A549 (cell line): Measurements from ENCODE around the gene HS6ST2. TPM values are rescaled to one million over a fixed set of nuclear protein-coding genes. Genes with fewer than 3 reads are reported as not detected.
"Not testable (repeated sequence)": the region's sequence is repeated elsewhere in the genome, so short reads cannot be mapped to it uniquely, and the experiment has no call there.

Experiments used
- ATAC-seq, 2 experiments: fragments of 200-7000 bp in 1 of 2; fragments of >200 bp in 1 of 2; cut with Nextera tagmentation in 1 of 2; cut with Tn5 transposase in 1 of 2; 3 replicates each; pipeline versions ENCODE4 v1.8.0 to v1.9.1; 2018 to 2020; ENCODE audit warnings: mild to moderate bottlenecking in 1 of 2, moderate library complexity in 1 of 2
- CTCF ChIA-PET: fragments of 300-600 bp; sonication (Branson Sonifier 250); formaldehyde crosslinking; extraction: SDS; loops from one replicate; lab custom pipeline; 2021; ENCODE audit warnings: antibody characterized with exemption, inconsistent platforms; lab: Yijun Ruan, JAX
- POLR2A ChIA-PET: fragments of 350-600 bp; formaldehyde crosslinking; extraction: SDS; loops from one replicate; lab custom pipeline; 2021; ENCODE audit warnings: antibody characterized with exemption, inconsistent platforms; lab: Yijun Ruan, JAX
- DNase-seq, 2 experiments: peaks; one replicate each; pipeline versions ENCODE4 v3.0.0 to v3.0.0-alpha.2; 2011 to 2016; ENCODE audit warnings: low read depth in 1 of 2, low spot score in 1 of 2
- FAIRE-seq: peaks from 2 replicates; lab custom pipeline; 2011; peaks lifted over from hg19 to GRCh38; lab: Jason Lieb, UNC
- H3K27ac ChIP-seq, 2 experiments: fragments of >200 bp; sonication (Bioruptor Twin); formaldehyde crosslinking; 3 replicates each; pipeline ENCODE4 v1.5.1; 2016 to 2017
- H3K4me1 ChIP-seq: fragments of >200 bp; sonication (Bioruptor Twin); formaldehyde crosslinking; 3 replicates; pipeline ENCODE4 v1.6.1; 2016
- H3K4me2 ChIP-seq: fragments of >200 bp; sonication (Bioruptor Twin); formaldehyde crosslinking; 3 replicates; pipeline ENCODE4 v1.6.1; 2016
- H3K4me3 ChIP-seq: fragments of >200 bp; sonication (Bioruptor Twin); formaldehyde crosslinking; 3 replicates; pipeline ENCODE4 v1.5.1; 2016
- H3K9me3 ChIP-seq: fragments of >200 bp; sonication (Bioruptor Twin); formaldehyde crosslinking; 3 replicates; pipeline ENCODE4 v1.6.1; 2016
- BHLHE40 ChIP-seq: IDR thresholded peaks from 2 replicates; pipeline ENCODE4 v1.6.1; 2012; ENCODE audit warnings: low read depth, low read length, inconsistent platforms
- CBX8 ChIP-seq: fragments of 200-600 bp; sonication (generic); IDR thresholded peaks from 2 replicates; pipeline ENCODE4 v1.6.1; 2016
- CHD2 ChIP-seq: fragments of 150-350 bp; IDR thresholded peaks from 2 replicates; pipeline ENCODE4 v1.6.1; 2014; ENCODE audit warnings: low read length; ENCODE audit not compliant: partially characterized antibody
- CHD4 ChIP-seq: fragments of 200-600 bp; sonication (generic); IDR thresholded peaks from 2 replicates; pipeline ENCODE4 v1.6.1; 2016; ENCODE audit warnings: antibody characterized with exemption, mild to moderate bottlenecking, borderline replicate concordance
- EHF ChIP-seq: fragments of 250-450 bp; sonication (Bioruptor Pico); IDR thresholded peaks from 2 replicates; pipeline ENCODE4 v1.5.0; 2020; ENCODE audit warnings: mild to moderate bottlenecking
- ESRRA ChIP-seq: fragments of 150-350 bp; IDR thresholded peaks from 2 replicates; pipeline ENCODE4 v1.6.1; 2014; ENCODE audit warnings: mild to moderate bottlenecking, low read length, borderline replicate concordance
- GATA3 ChIP-seq: IDR thresholded peaks from 2 replicates; pipeline ENCODE4 v1.6.1; 2012; ENCODE audit warnings: borderline replicate concordance
- HEYL ChIP-seq: fragments of 250-450 bp; sonication (Bioruptor Pico); IDR thresholded peaks from 2 replicates; pipeline ENCODE4 v1.8.0; 2021; ENCODE audit warnings: mild to moderate bottlenecking, moderate library complexity
- HOXB13 ChIP-seq: fragments of 250-450 bp; sonication (Bioruptor Pico); IDR thresholded peaks from 2 replicates; pipeline ENCODE4 v1.5.0; 2020; ENCODE audit warnings: low read depth, mild to moderate bottlenecking, moderate library complexity
- HOXB5 ChIP-seq: fragments of 250-450 bp; sonication (Bioruptor Pico); IDR thresholded peaks from 2 replicates; pipeline ENCODE4 v1.5.0; 2020; ENCODE audit warnings: mild to moderate bottlenecking, moderate library complexity
- JUNB ChIP-seq: fragments of >200 bp; sonication (Bioruptor Twin); formaldehyde crosslinking; IDR thresholded peaks from 2 replicates; pipeline ENCODE4 v1.6.1; 2016
- KDM1A ChIP-seq: fragments of 200-600 bp; sonication (generic); IDR thresholded peaks from 2 replicates; pipeline ENCODE4 v1.6.1; 2016; ENCODE audit warnings: low read depth, mild to moderate bottlenecking
- KDM5A ChIP-seq: fragments of 200-600 bp; sonication (generic); IDR thresholded peaks from 2 replicates; pipeline ENCODE4 v1.6.1; 2016; ENCODE audit warnings: antibody characterized with exemption, mild to moderate bottlenecking
- MAZ ChIP-seq: fragments of 150-350 bp; IDR thresholded peaks from 2 replicates; pipeline ENCODE4 v1.6.1; 2014; ENCODE audit warnings: antibody characterized with exemption, low read depth, low read length, borderline replicate concordance
- MYC ChIP-seq: IDR thresholded peaks from 2 replicates; pipeline ENCODE4 v1.6.1; 2012; ENCODE audit warnings: mild to moderate bottlenecking, inconsistent platforms, low read length, improper control_type of control experiment, borderline replicate concordance
- NPAS2 ChIP-seq: fragments of 250-450 bp; sonication (Bioruptor Pico); IDR thresholded peaks from 2 replicates; pipeline ENCODE4 v1.8.0; 2022; ENCODE audit warnings: mild to moderate bottlenecking, moderate library complexity, borderline replicate concordance
- PHF8 ChIP-seq: fragments of 200-600 bp; sonication (generic); IDR thresholded peaks from 2 replicates; pipeline ENCODE4 v1.6.1; 2016; ENCODE audit warnings: low read depth, mild to moderate bottlenecking, antibody characterized with exemption, moderate library complexity, borderline replicate concordance
- RAD21 ChIP-seq, 2 experiments: fragments of >200 bp in 1 of 2; sonication (Bioruptor Twin) in 1 of 2; formaldehyde crosslinking in 1 of 2; IDR thresholded peaks in 1 of 2; conservative IDR thresholded peaks in 1 of 2; 2 replicates in 1 of 2; 3 replicates in 1 of 2; pipeline ENCODE4 v1.6.1; 2012 to 2018; ENCODE audit warnings: inconsistent platforms in 1 of 2
- RARB ChIP-seq: fragments of 250-450 bp; sonication (Bioruptor Pico); IDR thresholded peaks from 2 replicates; pipeline ENCODE4 v1.8.0; 2021; ENCODE audit warnings: mild to moderate bottlenecking, moderate library complexity
- RFX5 ChIP-seq: fragments of 450-650 bp; IDR thresholded peaks from 2 replicates; pipeline ENCODE4 v1.7.1; 2014; ENCODE audit warnings: antibody characterized with exemption, mild to moderate bottlenecking, moderate library complexity
- SREBF2 ChIP-seq: fragments of 450-650 bp; IDR thresholded peaks from 2 replicates; pipeline ENCODE4 v1.6.1; 2014; ENCODE audit warnings: mild to moderate bottlenecking, moderate library complexity
- TFCP2L1 ChIP-seq: fragments of 250-450 bp; sonication (Bioruptor Pico); IDR thresholded peaks from 2 replicates; pipeline ENCODE4 v1.5.0; 2021; ENCODE audit warnings: mild to moderate bottlenecking
- ZFP36 ChIP-seq: fragments of 450-650 bp; IDR thresholded peaks from 2 replicates; pipeline ENCODE4 v1.6.1; 2014; ENCODE audit warnings: borderline replicate concordance; ENCODE audit not compliant: partially characterized antibody
- WGBS: methylation state at CpG from one replicate; pipeline ENCODE4 v1.1.6; 2017; ENCODE audit errors: missing lambda C conversion rate; 5-methylcytosine and 5-hydroxymethylcytosine counted together
- polyA plus RNA-seq, 4 experiments: library from polyadenylated mRNA; depleted of rRNA in 3 of 4; stranded (reverse); fragments of >200 nt; fragmentation: RNase III in 1 of 4; extraction: RNeasy Plus Mini Kit Qiagen cat#74134 plus additional on column Dnase treatment in 1 of 4; gene quantifications; 2 replicates in 3 of 4; 3 replicates in 1 of 4; pipeline ENCODE4 v1.2.3, GENCODE V29; 2011 to 2017
- TF ChIP-seq, protein P1 (sequence below): IDR thresholded peaks from 2 replicates; pipeline ENCODE4 v1.6.1; 2012
- TF ChIP-seq, protein P2 (sequence below): fragments of >200 bp; sonication (Bioruptor Twin); formaldehyde crosslinking; IDR thresholded peaks from 2 replicates; pipeline ENCODE4 v1.6.1; 2016
- TF ChIP-seq, protein P3 (sequence below): IDR thresholded peaks from 2 replicates; pipeline ENCODE4 v1.6.1; 2012
- TF ChIP-seq, protein P4 (sequence below): fragments of 250-450 bp; sonication (Bioruptor Pico); IDR thresholded peaks from 2 replicates; pipeline ENCODE4 v1.5.0; 2021; ENCODE audit warnings: mild to moderate bottlenecking, moderate library complexity, borderline replicate concordance
- TF ChIP-seq, protein P5 (sequence below): fragments of >200 bp; sonication (Bioruptor Twin); formaldehyde crosslinking; IDR thresholded peaks from 3 replicates; pipeline ENCODE4 v1.5.1; 2016

The HS6ST2 gene
- polyA plus RNA-seq, 2 of the 4 experiments (the other 2 are of a cell fraction), result 0.01 to 0.04 TPM

DNA sequence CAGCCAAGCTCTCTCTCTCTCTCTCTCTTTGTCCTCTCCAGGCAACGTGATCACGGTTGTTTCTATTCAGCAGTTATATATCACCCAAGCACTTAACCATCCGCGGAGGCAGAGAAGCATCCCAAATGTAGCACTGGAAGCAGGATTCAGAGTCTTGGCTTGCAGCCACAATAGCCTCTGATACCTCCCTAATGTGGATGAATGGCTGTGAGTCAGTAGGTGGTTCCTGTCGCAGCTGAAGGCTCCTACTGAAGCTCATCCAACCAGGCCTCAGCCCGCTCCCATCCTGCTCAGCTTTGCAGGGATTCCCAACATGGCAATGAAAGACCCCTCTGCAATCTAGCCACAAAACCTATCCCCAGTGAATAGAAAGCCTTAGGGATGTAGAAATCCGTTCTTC, 5.1 kb downstream of the HS6ST2 start:
- no peak for FAIRE-seq
- 63% methylated on average over 5 of the region's 7 CpGs for WGBS
- no peak for ATAC-seq
- Histone ChIP-seq H3K9me3 (no peaks in the 10 kb centered on the region), H3K27ac (no peak overlapping the region), H3K4me3 (no peak overlapping the region), H3K4me2 (no peak overlapping the region), H3K4me1 (peaks cover 7% of the 10 kb centered on the region; the same call in 1 of the 3 replicates)
- ChIA-PET POLR2A (no interaction called here), CTCF (interaction anchor here (1.0 to 1.2 kb wide), 2 partner anchors 12 to 13 kb away, joined by 3 to 4 read pairs; no protein-coding TSS in a partner anchor)
- TF ChIP-seq ZFP36 (no peak), MAZ (no peak), SREBF2 (no peak), GATA3 (no peak), CBX8 (no peak), RAD21 (conservative IDR thresholded peaks at IDR 0.05 in 1 of 2, IDR thresholded peaks at IDR 0.05 in 1 of 2) (no peak), CHD4 (no peak), HOXB13 (no peak), JUNB (no peak), TFCP2L1 (CRISPR knock-in tag) (no peak), HOXB5 (no peak), KDM5A (no peak), BHLHE40 (no peak), CHD2 (no peak)
- TF ChIP-seq, protein P1, sequence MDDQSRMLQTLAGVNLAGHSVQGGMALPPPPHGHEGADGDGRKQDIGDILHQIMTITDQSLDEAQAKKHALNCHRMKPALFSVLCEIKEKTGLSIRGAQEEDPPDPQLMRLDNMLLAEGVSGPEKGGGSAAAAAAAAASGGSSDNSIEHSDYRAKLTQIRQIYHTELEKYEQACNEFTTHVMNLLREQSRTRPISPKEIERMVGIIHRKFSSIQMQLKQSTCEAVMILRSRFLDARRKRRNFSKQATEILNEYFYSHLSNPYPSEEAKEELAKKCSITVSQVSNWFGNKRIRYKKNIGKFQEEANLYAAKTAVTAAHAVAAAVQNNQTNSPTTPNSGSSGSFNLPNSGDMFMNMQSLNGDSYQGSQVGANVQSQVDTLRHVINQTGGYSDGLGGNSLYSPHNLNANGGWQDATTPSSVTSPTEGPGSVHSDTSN, result no peak
- TF ChIP-seq, protein P2, sequence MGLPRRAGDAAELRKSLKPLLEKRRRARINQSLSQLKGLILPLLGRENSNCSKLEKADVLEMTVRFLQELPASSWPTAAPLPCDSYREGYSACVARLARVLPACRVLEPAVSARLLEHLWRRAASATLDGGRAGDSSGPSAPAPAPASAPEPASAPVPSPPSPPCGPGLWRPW, result no peak
- DNase-seq, result no peak

DNA sequence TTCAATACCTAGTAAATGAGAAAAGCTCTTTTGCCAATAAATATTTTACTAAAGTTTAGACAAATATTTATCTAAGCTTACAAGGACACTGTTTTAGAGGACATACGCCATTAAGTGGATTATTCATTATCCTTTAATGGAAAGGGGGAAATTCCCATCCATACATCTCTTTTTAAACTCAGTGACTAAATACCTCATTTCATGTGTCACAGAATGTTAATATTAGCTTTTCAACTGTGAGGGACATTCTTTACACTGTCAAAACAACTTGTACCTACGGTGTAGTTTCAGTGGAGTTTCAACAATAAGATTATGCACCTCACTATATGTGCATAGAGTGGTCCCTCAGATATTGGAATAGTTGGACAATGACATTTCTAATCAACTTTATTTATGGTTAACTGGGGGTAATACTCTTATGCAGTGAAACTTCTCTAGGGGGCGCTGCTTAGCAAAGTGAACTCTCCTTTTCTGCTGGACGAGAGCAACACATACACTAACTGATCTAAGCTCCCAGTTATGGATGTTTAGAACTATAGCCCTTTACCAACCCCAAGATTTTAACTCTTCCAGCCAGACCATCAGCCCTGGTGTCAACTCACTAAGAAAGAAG, 9.7 kb downstream of the HS6ST2 start:
- Histone ChIP-seq H3K4me2 (no peak overlapping the region), H3K4me1 (no peaks in the 10 kb centered on the region), H3K9me3 (no peaks in the 10 kb centered on the region), H3K4me3 (no peak overlapping the region), H3K27ac (no peak overlapping the region)
- 5% methylated on average over 4 of the region's 4 CpGs for WGBS
- DNase-seq (peak in 1 of 2 experiments; percentile 13), FAIRE-seq (no peak), ATAC-seq (no peak)
- TF ChIP-seq RAD21 (conservative IDR thresholded peaks at IDR 0.05 in 1 of 2, IDR thresholded peaks at IDR 0.05 in 1 of 2) (no peak), NPAS2 (no peak), RARB (no peak), MYC (no peak), KDM1A (no peak), HEYL (CRISPR knock-in tag) (no peak), ESRRA (no peak), PHF8 (no peak), RFX5 (no peak), EHF (CRISPR knock-in tag) (no peak)
- TF ChIP-seq, protein P3, sequence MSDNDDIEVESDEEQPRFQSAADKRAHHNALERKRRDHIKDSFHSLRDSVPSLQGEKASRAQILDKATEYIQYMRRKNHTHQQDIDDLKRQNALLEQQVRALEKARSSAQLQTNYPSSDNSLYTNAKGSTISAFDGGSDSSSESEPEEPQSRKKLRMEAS, result no peak
- TF ChIP-seq, protein P4, sequence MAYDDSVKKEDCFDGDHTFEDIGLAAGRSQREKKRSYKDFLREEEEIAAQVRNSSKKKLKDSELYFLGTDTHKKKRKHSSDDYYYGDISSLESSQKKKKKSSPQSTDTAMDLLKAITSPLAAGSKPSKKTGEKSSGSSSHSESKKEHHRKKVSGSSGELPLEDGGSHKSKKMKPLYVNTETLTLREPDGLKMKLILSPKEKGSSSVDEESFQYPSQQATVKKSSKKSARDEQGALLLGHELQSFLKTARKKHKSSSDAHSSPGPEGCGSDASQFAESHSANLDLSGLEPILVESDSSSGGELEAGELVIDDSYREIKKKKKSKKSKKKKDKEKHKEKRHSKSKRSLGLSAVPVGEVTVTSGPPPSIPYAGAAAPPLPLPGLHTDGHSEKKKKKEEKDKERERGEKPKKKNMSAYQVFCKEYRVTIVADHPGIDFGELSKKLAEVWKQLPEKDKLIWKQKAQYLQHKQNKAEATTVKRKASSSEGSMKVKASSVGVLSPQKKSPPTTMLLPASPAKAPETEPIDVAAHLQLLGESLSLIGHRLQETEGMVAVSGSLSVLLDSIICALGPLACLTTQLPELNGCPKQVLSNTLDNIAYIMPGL (CRISPR knock-in tag), result no peak
- TF ChIP-seq, protein P5, sequence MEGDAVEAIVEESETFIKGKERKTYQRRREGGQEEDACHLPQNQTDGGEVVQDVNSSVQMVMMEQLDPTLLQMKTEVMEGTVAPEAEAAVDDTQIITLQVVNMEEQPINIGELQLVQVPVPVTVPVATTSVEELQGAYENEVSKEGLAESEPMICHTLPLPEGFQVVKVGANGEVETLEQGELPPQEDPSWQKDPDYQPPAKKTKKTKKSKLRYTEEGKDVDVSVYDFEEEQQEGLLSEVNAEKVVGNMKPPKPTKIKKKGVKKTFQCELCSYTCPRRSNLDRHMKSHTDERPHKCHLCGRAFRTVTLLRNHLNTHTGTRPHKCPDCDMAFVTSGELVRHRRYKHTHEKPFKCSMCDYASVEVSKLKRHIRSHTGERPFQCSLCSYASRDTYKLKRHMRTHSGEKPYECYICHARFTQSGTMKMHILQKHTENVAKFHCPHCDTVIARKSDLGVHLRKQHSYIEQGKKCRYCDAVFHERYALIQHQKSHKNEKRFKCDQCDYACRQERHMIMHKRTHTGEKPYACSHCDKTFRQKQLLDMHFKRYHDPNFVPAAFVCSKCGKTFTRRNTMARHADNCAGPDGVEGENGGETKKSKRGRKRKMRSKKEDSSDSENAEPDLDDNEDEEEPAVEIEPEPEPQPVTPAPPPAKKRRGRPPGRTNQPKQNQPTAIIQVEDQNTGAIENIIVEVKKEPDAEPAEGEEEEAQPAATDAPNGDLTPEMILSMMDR, result no peak
- ChIA-PET CTCF (interaction anchor here (1.4 kb wide), 1 partner anchor 15 kb away, joined by 4 read pairs; no protein-coding TSS in a partner anchor), POLR2A (no interaction called here)

DNA sequence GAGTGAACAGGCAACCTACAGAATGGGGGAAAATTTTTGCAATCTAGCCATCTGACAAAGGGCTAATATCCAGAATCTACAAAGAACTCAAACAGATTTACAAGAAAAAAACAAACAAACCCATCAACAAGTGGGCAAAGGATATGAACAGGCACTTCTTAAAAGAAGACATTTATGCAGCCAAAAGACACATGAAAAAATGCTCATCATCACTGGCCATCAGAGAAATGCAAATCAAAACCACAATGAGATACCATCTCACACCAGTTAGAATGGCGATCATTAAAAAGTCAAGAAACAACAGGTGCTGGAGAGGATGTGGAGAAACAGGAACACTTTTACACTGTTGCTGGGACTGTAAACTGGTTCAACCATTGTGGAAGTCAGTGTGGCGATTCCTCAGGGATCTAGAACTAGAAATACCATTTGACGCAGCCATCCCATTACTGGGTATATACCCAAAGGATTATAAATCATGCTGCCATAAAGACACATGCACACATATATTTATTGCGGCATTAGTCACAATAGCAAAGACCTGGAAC, 13.3 kb downstream of the HS6ST2 start:
- DNase-seq, ATAC-seq, POLR2A ChIA-PET, CTCF ChIA-PET, H3K4me1 ChIP-seq, H3K4me2 ChIP-seq, H3K9me3 ChIP-seq, FAIRE-seq, H3K27ac ChIP-seq, H3K4me3 ChIP-seq: not testable (repeated sequence)
- WGBS, result 65% methylated on average over 4 of the region's 4 CpGs
